Measurements from ENCODE around the gene SIRPB2. TPM values are rescaled to one million over a fixed set of nuclear protein-coding genes. Genes with fewer than 3 reads are reported as not detected.

Gene SIRPB2
- total RNA-seq, 4 donors from 2014 or later, result 0.94 to 6.2 (median 1.5) TPM

- in situ Hi-C loops (cut with MboI; ENCODE audit: low sequenced_read_pairs in 4 of 4) (no loop called here), intact Hi-C loops (cut with DNase I; ENCODE audit: low total_unique reads) (no loop called here)
- DNase-seq (no peak), ATAC-seq (no peak)
- no peak overlapping the region for H3K4me3 ChIP-seq
- no peaks in the 10 kb centered on the region for H3K27me3 ChIP-seq
- H3K9me3 ChIP-seq, result no peaks in the 10 kb centered on the region
- H3K27ac ChIP-seq, result no peak overlapping the region
- no peak for TF ChIP-seq POLR2A (IDR thresholded peaks at IDR 0.05)
- no peak for TF ChIP-seq CTCF (IDR thresholded peaks at IDR 0.05 in 4 of 5, conservative IDR thresholded peaks at IDR 0.05 in 1 of 5)
- no peaks in the 10 kb centered on the region for H3K4me1 ChIP-seq
- H3K36me3 ChIP-seq, result no peaks in the 10 kb centered on the region
Observed at GRCh38 chr20:1528811-1529210, 37.6 kb upstream of the SIRPB2 start.

GRCh38 chr20:1527923-1528322 lies 36.7 kb upstream of the SIRPB2 start:
- intact Hi-C loops (cut with DNase I; ENCODE audit: low total_unique reads), result no loop called here
- no peak overlapping the region for H3K27ac ChIP-seq
- TF ChIP-seq CTCF (IDR thresholded peaks at IDR 0.05 in 4 of 5, conservative IDR thresholded peaks at IDR 0.05 in 1 of 5), result no peak
- no peak for TF ChIP-seq POLR2A (IDR thresholded peaks at IDR 0.05)
- no peaks in the 10 kb centered on the region for H3K9me3 ChIP-seq
- in situ Hi-C loops (cut with MboI; ENCODE audit: low sequenced_read_pairs in 4 of 4), result no loop called here
- H3K27me3 ChIP-seq, result no peaks in the 10 kb centered on the region
- DNase-seq (no peak), ATAC-seq (no peak)
- no peaks in the 10 kb centered on the region for H3K4me1 ChIP-seq
- no peaks in the 10 kb centered on the region for H3K36me3 ChIP-seq
- H3K4me3 ChIP-seq, result no peak overlapping the region

- H3K27ac ChIP-seq, result no peak overlapping the region
- no peaks in the 10 kb centered on the region for H3K27me3 ChIP-seq
- intact Hi-C loops (cut with DNase I; ENCODE audit: low total_unique reads) (no loop called here), in situ Hi-C loops (cut with MboI; ENCODE audit: low sequenced_read_pairs in 4 of 4) (no loop called here)
- ATAC-seq (no peak), DNase-seq (no peak)
- no peaks in the 10 kb centered on the region for H3K9me3 ChIP-seq
- H3K4me1 ChIP-seq, result no peaks in the 10 kb centered on the region
- H3K4me3 ChIP-seq, result no peak overlapping the region
- TF ChIP-seq CTCF (IDR thresholded peaks at IDR 0.05 in 4 of 5, conservative IDR thresholded peaks at IDR 0.05 in 1 of 5) (no peak), POLR2A (IDR thresholded peaks at IDR 0.05) (no peak)
- no peaks in the 10 kb centered on the region for H3K36me3 ChIP-seq
Observed at GRCh38 chr20:1526896-1527295, 35.7 kb upstream of the SIRPB2 start.

- intact Hi-C loops (cut with DNase I; ENCODE audit: low total_unique reads), result no loop called here
- Histone ChIP-seq H3K4me3 (no peak overlapping the region), H3K9me3 (no peaks in the 10 kb centered on the region), H3K27me3 (no peaks in the 10 kb centered on the region), H3K27ac (no peak overlapping the region), H3K4me1 (no peaks in the 10 kb centered on the region), H3K36me3 (no peaks in the 10 kb centered on the region)
- no peak for TF ChIP-seq POLR2A (IDR thresholded peaks at IDR 0.05)
- in situ Hi-C loops (cut with MboI; ENCODE audit: low sequenced_read_pairs in 4 of 4), result no loop called here
- DNase-seq (no peak), ATAC-seq (no peak)
Observed at GRCh38 chr20:1526310-1526709, 35.1 kb upstream of the SIRPB2 start.

GRCh38 chr20:1524004-1524403 lies 32.8 kb upstream of the SIRPB2 start:
- H3K27me3 ChIP-seq, result no peaks in the 10 kb centered on the region
- in situ Hi-C loops (cut with MboI; ENCODE audit: low sequenced_read_pairs in 4 of 4), result no loop called here

More at GRCh38 chr20:1524004-1524403, 32.8 kb upstream of the SIRPB2 start:
- TF ChIP-seq POLR2A (IDR thresholded peaks at IDR 0.05) (no peak), CTCF (IDR thresholded peaks at IDR 0.05 in 4 of 5, conservative IDR thresholded peaks at IDR 0.05 in 1 of 5) (no peak)
- no peak for DNase-seq
- Histone ChIP-seq H3K4me3 (no peak overlapping the region), H3K4me1 (no peaks in the 10 kb centered on the region), H3K36me3 (no peaks in the 10 kb centered on the region), H3K27ac (no peak overlapping the region), H3K9me3 (no peaks in the 10 kb centered on the region)
- intact Hi-C loops (cut with DNase I; ENCODE audit: low total_unique reads), result no loop called here
- ATAC-seq, result no peak
